Measurements from ENCODE around the gene SCAMP4. TPM values are rescaled to one million over a fixed set of nuclear protein-coding genes. Genes with fewer than 3 reads are reported as not detected.

The SCAMP4 gene
- polyA plus RNA-seq, 1 of the 3 experiments (the other 2 are of a cell fraction), result 30.0 TPM

DNA sequence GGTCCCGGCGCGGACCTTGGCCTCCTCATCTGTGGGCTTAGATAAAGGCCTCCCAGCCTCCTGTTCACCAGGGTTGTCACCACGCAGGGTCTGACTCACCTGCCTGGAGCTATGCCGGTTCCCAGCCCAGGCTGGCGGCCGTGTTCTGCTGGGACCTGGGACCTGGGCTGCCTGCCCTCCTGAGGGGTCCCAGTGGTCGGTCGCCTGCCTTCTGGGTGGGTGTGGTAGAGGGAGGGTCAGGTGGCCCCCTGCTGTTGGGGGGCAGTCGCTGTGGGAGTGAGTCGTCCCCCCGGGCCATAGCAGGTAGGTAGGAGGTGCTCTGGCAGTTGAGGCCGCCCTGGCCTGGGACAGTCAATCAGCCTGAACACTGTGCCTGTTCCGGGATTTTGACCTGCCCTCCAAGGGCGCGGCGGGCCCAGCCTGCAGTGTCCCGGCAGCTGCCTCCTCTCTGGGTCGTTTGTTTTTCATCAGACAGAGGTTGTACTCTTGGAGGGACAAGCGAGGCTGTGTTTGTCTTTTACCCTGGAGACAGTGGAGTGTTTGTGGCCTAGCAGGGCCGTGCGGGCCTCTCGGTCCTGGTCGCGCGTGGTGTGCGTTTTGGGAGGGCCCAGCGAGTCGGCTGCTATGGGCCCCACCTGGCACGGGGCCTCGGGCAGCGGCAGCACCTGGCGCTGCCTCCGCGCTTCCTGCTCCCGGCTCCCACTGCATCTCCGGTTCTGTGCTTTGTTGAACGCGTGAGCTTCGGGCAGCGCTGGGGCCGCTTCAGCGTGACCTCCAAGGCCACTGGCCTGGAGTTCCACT, 2.6 kb downstream of the SCAMP4 start:
- DNase-seq, result no peak
- H3K4me3 ChIP-seq (ENCODE audit: low read depth in 2 of 2, low read length in 1 of 2), result no peak overlapping the region
- H3K9me3 ChIP-seq, result no peaks in the 10 kb centered on the region
- peaks cover 36% of the 10 kb centered on the region for H4K20me1 ChIP-seq (ENCODE audit: insufficient read depth)
- no peak overlapping the region for H3K4me2 ChIP-seq
- no peak overlapping the region for H2AFZ ChIP-seq (ENCODE audit: low read depth)
- peaks cover 73% of the 10 kb centered on the region for H3K79me2 ChIP-seq (ENCODE audit: insufficient read depth)
- peaks cover 0 to 10% of the 10 kb centered on the region in 2 experiments for H3K36me3 ChIP-seq (replicated peaks in 1 of 2; ENCODE audit: control insufficient read depth in 1 of 2, insufficient read depth in 2 of 2, low read length in 1 of 2)
- no peaks in the 10 kb centered on the region for H3K9me2 ChIP-seq
- H3F3A ChIP-seq (replicated peaks; ENCODE audit: insufficient read depth), result peaks cover 17% of the 10 kb centered on the region
- ChIA-PET CTCF (interaction anchor here (0.6 to 2.9 kb wide), 3 partner anchors 17 to 247 kb away, joined by 3 to 11 read pairs (median 3); no protein-coding TSS in a partner anchor), POLR2A (no interaction called here)
- no peak overlapping the region for H3K9ac ChIP-seq
- TF ChIP-seq, protein P1, sequence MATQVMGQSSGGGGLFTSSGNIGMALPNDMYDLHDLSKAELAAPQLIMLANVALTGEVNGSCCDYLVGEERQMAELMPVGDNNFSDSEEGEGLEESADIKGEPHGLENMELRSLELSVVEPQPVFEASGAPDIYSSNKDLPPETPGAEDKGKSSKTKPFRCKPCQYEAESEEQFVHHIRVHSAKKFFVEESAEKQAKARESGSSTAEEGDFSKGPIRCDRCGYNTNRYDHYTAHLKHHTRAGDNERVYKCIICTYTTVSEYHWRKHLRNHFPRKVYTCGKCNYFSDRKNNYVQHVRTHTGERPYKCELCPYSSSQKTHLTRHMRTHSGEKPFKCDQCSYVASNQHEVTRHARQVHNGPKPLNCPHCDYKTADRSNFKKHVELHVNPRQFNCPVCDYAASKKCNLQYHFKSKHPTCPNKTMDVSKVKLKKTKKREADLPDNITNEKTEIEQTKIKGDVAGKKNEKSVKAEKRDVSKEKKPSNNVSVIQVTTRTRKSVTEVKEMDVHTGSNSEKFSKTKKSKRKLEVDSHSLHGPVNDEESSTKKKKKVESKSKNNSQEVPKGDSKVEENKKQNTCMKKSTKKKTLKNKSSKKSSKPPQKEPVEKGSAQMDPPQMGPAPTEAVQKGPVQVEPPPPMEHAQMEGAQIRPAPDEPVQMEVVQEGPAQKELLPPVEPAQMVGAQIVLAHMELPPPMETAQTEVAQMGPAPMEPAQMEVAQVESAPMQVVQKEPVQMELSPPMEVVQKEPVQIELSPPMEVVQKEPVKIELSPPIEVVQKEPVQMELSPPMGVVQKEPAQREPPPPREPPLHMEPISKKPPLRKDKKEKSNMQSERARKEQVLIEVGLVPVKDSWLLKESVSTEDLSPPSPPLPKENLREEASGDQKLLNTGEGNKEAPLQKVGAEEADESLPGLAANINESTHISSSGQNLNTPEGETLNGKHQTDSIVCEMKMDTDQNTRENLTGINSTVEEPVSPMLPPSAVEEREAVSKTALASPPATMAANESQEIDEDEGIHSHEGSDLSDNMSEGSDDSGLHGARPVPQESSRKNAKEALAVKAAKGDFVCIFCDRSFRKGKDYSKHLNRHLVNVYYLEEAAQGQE (IDR thresholded peaks at IDR 0.05; ENCODE audit: low read depth, low read length), result no peak
- TF ChIP-seq TEAD4 (IDR thresholded peaks at IDR 0.05; ENCODE audit: borderline replicate concordance, insufficient read depth) (no peak), FOXJ3 (CRISPR knock-in tag; IDR thresholded peaks at IDR 0.05) (no peak), NRF1 (IDR thresholded peaks at IDR 0.05; ENCODE audit: low read depth, low read length) (no peak), JUND (IDR thresholded peaks at IDR 0.05) (no peak), GATA2 (CRISPR knock-in tag; IDR thresholded peaks at IDR 0.05) (no peak), SIN3A (IDR thresholded peaks at IDR 0.05; ENCODE audit: borderline replicate concordance, low read depth, low read length) (no peak), RFX5 (IDR thresholded peaks at IDR 0.05; ENCODE audit: low read length) (no peak), CHD2 (IDR thresholded peaks at IDR 0.05; ENCODE audit: low read length, partially characterized antibody) (no peak), FOXM1 (IDR thresholded peaks at IDR 0.05; ENCODE audit: low read depth) (no peak), MAX (IDR thresholded peaks at IDR 0.05; ENCODE audit: low read depth) (no peak), FOSL2 (IDR thresholded peaks at IDR 0.05; ENCODE audit: borderline replicate concordance, low read depth) (no peak), SMC3 (IDR thresholded peaks at IDR 0.05; ENCODE audit: low read depth, low read length) (no peak), POLR2AphosphoS5 (IDR thresholded peaks at IDR 0.05; ENCODE audit: low read depth, low read length) (no peak), GABPA (IDR thresholded peaks at IDR 0.05; ENCODE audit: low read depth) (no peak)
- TF ChIP-seq, protein P2, sequence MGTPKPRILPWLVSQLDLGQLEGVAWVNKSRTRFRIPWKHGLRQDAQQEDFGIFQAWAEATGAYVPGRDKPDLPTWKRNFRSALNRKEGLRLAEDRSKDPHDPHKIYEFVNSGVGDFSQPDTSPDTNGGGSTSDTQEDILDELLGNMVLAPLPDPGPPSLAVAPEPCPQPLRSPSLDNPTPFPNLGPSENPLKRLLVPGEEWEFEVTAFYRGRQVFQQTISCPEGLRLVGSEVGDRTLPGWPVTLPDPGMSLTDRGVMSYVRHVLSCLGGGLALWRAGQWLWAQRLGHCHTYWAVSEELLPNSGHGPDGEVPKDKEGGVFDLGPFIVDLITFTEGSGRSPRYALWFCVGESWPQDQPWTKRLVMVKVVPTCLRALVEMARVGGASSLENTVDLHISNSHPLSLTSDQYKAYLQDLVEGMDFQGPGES (IDR thresholded peaks at IDR 0.05; ENCODE audit: low read depth, low read length), result no peak
- TF ChIP-seq, protein P3, sequence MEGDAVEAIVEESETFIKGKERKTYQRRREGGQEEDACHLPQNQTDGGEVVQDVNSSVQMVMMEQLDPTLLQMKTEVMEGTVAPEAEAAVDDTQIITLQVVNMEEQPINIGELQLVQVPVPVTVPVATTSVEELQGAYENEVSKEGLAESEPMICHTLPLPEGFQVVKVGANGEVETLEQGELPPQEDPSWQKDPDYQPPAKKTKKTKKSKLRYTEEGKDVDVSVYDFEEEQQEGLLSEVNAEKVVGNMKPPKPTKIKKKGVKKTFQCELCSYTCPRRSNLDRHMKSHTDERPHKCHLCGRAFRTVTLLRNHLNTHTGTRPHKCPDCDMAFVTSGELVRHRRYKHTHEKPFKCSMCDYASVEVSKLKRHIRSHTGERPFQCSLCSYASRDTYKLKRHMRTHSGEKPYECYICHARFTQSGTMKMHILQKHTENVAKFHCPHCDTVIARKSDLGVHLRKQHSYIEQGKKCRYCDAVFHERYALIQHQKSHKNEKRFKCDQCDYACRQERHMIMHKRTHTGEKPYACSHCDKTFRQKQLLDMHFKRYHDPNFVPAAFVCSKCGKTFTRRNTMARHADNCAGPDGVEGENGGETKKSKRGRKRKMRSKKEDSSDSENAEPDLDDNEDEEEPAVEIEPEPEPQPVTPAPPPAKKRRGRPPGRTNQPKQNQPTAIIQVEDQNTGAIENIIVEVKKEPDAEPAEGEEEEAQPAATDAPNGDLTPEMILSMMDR (IDR thresholded peaks at IDR 0.05), result no peak
- TF ChIP-seq, protein P4, sequence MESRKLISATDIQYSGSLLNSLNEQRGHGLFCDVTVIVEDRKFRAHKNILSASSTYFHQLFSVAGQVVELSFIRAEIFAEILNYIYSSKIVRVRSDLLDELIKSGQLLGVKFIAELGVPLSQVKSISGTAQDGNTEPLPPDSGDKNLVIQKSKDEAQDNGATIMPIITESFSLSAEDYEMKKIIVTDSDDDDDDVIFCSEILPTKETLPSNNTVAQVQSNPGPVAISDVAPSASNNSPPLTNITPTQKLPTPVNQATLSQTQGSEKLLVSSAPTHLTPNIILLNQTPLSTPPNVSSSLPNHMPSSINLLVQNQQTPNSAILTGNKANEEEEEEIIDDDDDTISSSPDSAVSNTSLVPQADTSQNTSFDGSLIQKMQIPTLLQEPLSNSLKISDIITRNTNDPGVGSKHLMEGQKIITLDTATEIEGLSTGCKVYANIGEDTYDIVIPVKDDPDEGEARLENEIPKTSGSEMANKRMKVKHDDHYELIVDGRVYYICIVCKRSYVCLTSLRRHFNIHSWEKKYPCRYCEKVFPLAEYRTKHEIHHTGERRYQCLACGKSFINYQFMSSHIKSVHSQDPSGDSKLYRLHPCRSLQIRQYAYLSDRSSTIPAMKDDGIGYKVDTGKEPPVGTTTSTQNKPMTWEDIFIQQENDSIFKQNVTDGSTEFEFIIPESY (IDR thresholded peaks at IDR 0.05; ENCODE audit: borderline replicate concordance, low read depth), result no peak
- H3K27ac ChIP-seq (ENCODE audit: low read depth in 2 of 2, low read length in 1 of 2), result no peak overlapping the region
- H3K27me3 ChIP-seq (ENCODE audit: insufficient read depth), result no peaks in the 10 kb centered on the region
- 83% methylated on average over 7 of the region's 43 CpGs for WGBS (ENCODE audit: low lambda C conversion rate)
- H3K4me1 ChIP-seq (ENCODE audit: control insufficient read depth in 1 of 2, insufficient read depth in 2 of 2, low read depth in 1 of 2, low read length in 1 of 2), result peaks cover 0 to 18% of the 10 kb centered on the region in 2 experiments; a peak in 1 of 4 replicates
